GM23338 (cell line): ENCODE results near the gene TMEM135. TPM values are rescaled to one million over a fixed set of nuclear protein-coding genes. Genes with fewer than 3 reads are reported as not detected.
"Not testable (repeated sequence)": the region's sequence is repeated elsewhere in the genome, so short reads cannot be mapped to it uniquely, and the experiment has no call there.

Experiments used
- ATAC-seq: fragments of 200-7000 bp; cut with Tn5 transposase; 3 replicates; pipeline ENCODE4 v1.9.1; 2020
- DNase-seq: peaks from one replicate; pipeline ENCODE4 v3.0.0-alpha.2; 2015; ENCODE audit warnings: low spot score
- H2AFZ ChIP-seq: fragments of 200-600 bp; sonication (generic); 2 replicates; pipeline ENCODE4 v1.8.0; 2016; ENCODE audit warnings: antibody characterized with exemption, mild to moderate bottlenecking, moderate library complexity
- H3F3A ChIP-seq: fragments of 200-600 bp; sonication (generic); replicated peaks from 2 replicates; pipeline ENCODE4 v1.8.0; 2017; ENCODE audit warnings: antibody characterized with exemption, mixed run types, low read depth
- H3K27ac ChIP-seq: fragments of 200-600 bp; sonication (generic); 2 replicates; pipeline ENCODE4 v1.6.1; 2016; ENCODE audit warnings: low read depth
- H3K27me3 ChIP-seq: fragments of 200-600 bp; sonication (generic); 2 replicates; pipeline ENCODE4 v1.8.0; 2016; ENCODE audit warnings: mild to moderate bottlenecking, mixed run types, moderate library complexity; ENCODE audit not compliant: insufficient read depth
- H3K36me3 ChIP-seq: fragments of 200-600 bp; sonication (generic); 2 replicates; pipeline ENCODE4 v1.8.0; 2016; ENCODE audit warnings: mild to moderate bottlenecking; ENCODE audit not compliant: insufficient read depth
- H3K4me1 ChIP-seq: fragments of 200-600 bp; sonication (generic); 2 replicates; pipeline ENCODE4 v1.8.0; 2016; ENCODE audit warnings: mild to moderate bottlenecking, moderate library complexity; ENCODE audit not compliant: insufficient read depth
- H3K4me2 ChIP-seq: fragments of 200-600 bp; sonication (generic); 2 replicates; pipeline ENCODE4 v1.7.1; 2017; ENCODE audit warnings: mixed run types
- H3K4me3 ChIP-seq: fragments of 200-600 bp; sonication (generic); 2 replicates; pipeline ENCODE4 v1.6.1; 2016; ENCODE audit warnings: mixed run types
- H3K79me2 ChIP-seq: fragments of 200-600 bp; sonication (generic); replicated peaks from 2 replicates; pipeline ENCODE4 v1.8.0; 2017; ENCODE audit warnings: mild to moderate bottlenecking; ENCODE audit not compliant: insufficient read depth
- H3K9me2 ChIP-seq: fragments of 200-600 bp; sonication (generic); 2 replicates; pipeline ENCODE4 v1.8.0; 2017; ENCODE audit not compliant: insufficient read depth
- H4K20me1 ChIP-seq: fragments of 200-600 bp; sonication (generic); replicated peaks from 2 replicates; pipeline ENCODE4 v1.8.0; 2017; ENCODE audit warnings: mild to moderate bottlenecking; ENCODE audit not compliant: insufficient read depth
- H3K27ac Mint-ChIP-seq: 2 replicates; pipeline ENCODE4 v1.8.0; 2020; ENCODE audit warnings: inconsistent platforms, mild to moderate bottlenecking, moderate library complexity, mixed read lengths
- H3K27me3 Mint-ChIP-seq: 3 replicates; pipeline ENCODE4 v1.8.0; 2022; ENCODE audit warnings: low read depth, mild to moderate bottlenecking, moderate library complexity, mixed read lengths, inconsistent platforms; ENCODE audit not compliant: insufficient read depth, poor library complexity
- H3K36me3 Mint-ChIP-seq: 3 replicates; pipeline ENCODE4 v1.8.0; 2021; ENCODE audit warnings: low read depth, mild to moderate bottlenecking, inconsistent platforms, moderate library complexity, mixed read lengths
- H3K4me1 Mint-ChIP-seq: 3 replicates; pipeline ENCODE4 v1.8.0; 2020; ENCODE audit warnings: mild to moderate bottlenecking, inconsistent platforms, mixed read lengths
- H3K4me3 Mint-ChIP-seq: 3 replicates; pipeline ENCODE4 v1.8.0; 2021; ENCODE audit warnings: moderate library complexity, mild to moderate bottlenecking, inconsistent platforms, mixed read lengths
- H3K9me3 Mint-ChIP-seq: 3 replicates; pipeline ENCODE4 v1.8.0; 2020; ENCODE audit warnings: moderate library complexity, mild to moderate bottlenecking, inconsistent platforms, mixed read lengths
- CREB1 ChIP-seq: fragments of 250-450 bp; sonication (Bioruptor Pico); IDR thresholded peaks from 2 replicates; pipeline ENCODE4 v1.5.0; 2020; ENCODE audit warnings: low read depth, mild to moderate bottlenecking, moderate library complexity
- EZH2 ChIP-seq: fragments of 200-600 bp; sonication (generic); IDR thresholded peaks from one replicate; pipeline ENCODE4 v1.8.0; 2017; ENCODE audit warnings: antibody characterized with exemption, mild to moderate bottlenecking, low read depth; ENCODE audit not compliant: unreplicated experiment
- EZH2phosphoT487 ChIP-seq: fragments of 200-600 bp; sonication (generic); IDR thresholded peaks from one replicate; pipeline ENCODE4 v1.8.1; 2018; ENCODE audit warnings: antibody characterized with exemption; ENCODE audit not compliant: unreplicated experiment
- JUNB ChIP-seq: IDR thresholded peaks from one replicate; pipeline ENCODE4 v1.6.1; 2016; ENCODE audit warnings: antibody characterized with exemption; ENCODE audit not compliant: unreplicated experiment
- STAT1 ChIP-seq: IDR thresholded peaks from one replicate; pipeline ENCODE4 v1.6.1; 2016; ENCODE audit warnings: antibody characterized with exemption; ENCODE audit not compliant: unreplicated experiment
- ZNF114 ChIP-seq: fragments of 250-450 bp; sonication (Bioruptor Pico); IDR thresholded peaks from 2 replicates; pipeline ENCODE4 v1.5.0; 2020; ENCODE audit warnings: mild to moderate bottlenecking, moderate library complexity
- ZNF331 ChIP-seq: fragments of 250-450 bp; sonication (Bioruptor Pico); IDR thresholded peaks from 2 replicates; pipeline ENCODE4 v1.5.0; 2020; ENCODE audit warnings: low read depth, mild to moderate bottlenecking, moderate library complexity
- polyA plus RNA-seq: library from polyadenylated mRNA; unstranded; fragments of >200 nt; fragmentation: Nextera tagmentation; extraction: Ambion mirVana; gene quantifications from 2 replicates; pipeline ENCODE4 v1.2.1, GENCODE V29; 2016
- total RNA-seq: library from RNA; depleted of rRNA; stranded (reverse); fragments of >200 nt; shearing (Covaris generic); gene quantifications from 2 replicates; pipeline ENCODE4 v1.2.3, GENCODE V29; 2014
- TF ChIP-seq, protein P1 (sequence below): IDR thresholded peaks from one replicate; pipeline ENCODE4 v1.6.1; 2018; ENCODE audit warnings: antibody characterized with exemption; ENCODE audit not compliant: unreplicated experiment
- TF ChIP-seq, protein P2 (sequence below): IDR thresholded peaks from 2 replicates; pipeline ENCODE4 v1.6.1; 2016; ENCODE audit warnings: antibody characterized with exemption
- TF ChIP-seq, protein P3 (sequence below), 2 experiments: fragments of 200-600 bp in 1 of 2; sonication (generic) in 1 of 2; conservative IDR thresholded peaks; 2 replicates each; pipeline versions ENCODE4 v1.5.1 to v1.6.1; 2016 to 2017; ENCODE audit warnings: antibody characterized with exemption in 2 of 2, low read depth in 2 of 2, mild to moderate bottlenecking in 2 of 2, moderate library complexity in 1 of 2
- TF ChIP-seq, protein P4 (sequence below): fragments of 250-450 bp; sonication (Bioruptor Pico); IDR thresholded peaks from 2 replicates; pipeline ENCODE4 v1.5.0; 2020; ENCODE audit warnings: mild to moderate bottlenecking, moderate library complexity

Gene TMEM135
- total and polyA plus RNA-seq, 2 experiments from 2014 or later: 23.4 to 49.9 TPM

DNA sequence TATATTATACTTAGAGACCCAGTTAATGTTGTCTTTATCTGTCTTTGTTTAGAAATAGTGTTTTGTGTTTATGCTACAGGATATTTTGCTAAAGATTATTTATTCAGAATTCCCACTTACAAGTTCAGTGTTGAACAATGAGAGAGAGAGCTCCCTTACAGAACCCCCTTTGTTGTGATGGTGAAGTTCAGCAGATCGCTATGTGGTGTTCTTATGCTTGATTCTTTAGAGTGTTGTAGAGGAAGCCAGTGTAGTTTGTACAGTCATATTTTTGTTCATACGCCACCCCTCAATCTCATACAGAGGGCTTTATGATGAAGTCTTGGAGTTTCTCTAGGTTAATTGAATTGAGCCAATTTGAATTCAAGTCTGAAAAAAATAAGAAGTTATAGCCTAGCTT, 150.2 kb downstream of the TMEM135 start:
- Mint-ChIP-seq H3K27ac (no peak overlapping the region), H3K9me3 (no peaks in the 10 kb centered on the region), H3K4me1 (no peaks in the 10 kb centered on the region), H3K4me3 (no peak overlapping the region), H3K27me3 (no peaks in the 10 kb centered on the region), H3K36me3 (no peaks in the 10 kb centered on the region)
- ATAC-seq (no peak), DNase-seq (no peak)
- no peaks in the 10 kb centered on the region for H3K36me3 ChIP-seq
- no peaks in the 10 kb centered on the region for H3F3A ChIP-seq
- H4K20me1 ChIP-seq: no peaks in the 10 kb centered on the region
- no peaks in the 10 kb centered on the region for H3K79me2 ChIP-seq
- H3K4me2 ChIP-seq: no peak overlapping the region
- no peaks in the 10 kb centered on the region for H3K27me3 ChIP-seq
- no peak overlapping the region for H3K4me3 ChIP-seq
- TF ChIP-seq JUNB (no peak), ZNF331 (CRISPR knock-in tag) (no peak), EZH2phosphoT487 (no peak), STAT1 (no peak), CREB1 (CRISPR knock-in tag) (no peak), ZNF114 (CRISPR knock-in tag) (no peak), EZH2 (no peak)
- TF ChIP-seq, protein P1, sequence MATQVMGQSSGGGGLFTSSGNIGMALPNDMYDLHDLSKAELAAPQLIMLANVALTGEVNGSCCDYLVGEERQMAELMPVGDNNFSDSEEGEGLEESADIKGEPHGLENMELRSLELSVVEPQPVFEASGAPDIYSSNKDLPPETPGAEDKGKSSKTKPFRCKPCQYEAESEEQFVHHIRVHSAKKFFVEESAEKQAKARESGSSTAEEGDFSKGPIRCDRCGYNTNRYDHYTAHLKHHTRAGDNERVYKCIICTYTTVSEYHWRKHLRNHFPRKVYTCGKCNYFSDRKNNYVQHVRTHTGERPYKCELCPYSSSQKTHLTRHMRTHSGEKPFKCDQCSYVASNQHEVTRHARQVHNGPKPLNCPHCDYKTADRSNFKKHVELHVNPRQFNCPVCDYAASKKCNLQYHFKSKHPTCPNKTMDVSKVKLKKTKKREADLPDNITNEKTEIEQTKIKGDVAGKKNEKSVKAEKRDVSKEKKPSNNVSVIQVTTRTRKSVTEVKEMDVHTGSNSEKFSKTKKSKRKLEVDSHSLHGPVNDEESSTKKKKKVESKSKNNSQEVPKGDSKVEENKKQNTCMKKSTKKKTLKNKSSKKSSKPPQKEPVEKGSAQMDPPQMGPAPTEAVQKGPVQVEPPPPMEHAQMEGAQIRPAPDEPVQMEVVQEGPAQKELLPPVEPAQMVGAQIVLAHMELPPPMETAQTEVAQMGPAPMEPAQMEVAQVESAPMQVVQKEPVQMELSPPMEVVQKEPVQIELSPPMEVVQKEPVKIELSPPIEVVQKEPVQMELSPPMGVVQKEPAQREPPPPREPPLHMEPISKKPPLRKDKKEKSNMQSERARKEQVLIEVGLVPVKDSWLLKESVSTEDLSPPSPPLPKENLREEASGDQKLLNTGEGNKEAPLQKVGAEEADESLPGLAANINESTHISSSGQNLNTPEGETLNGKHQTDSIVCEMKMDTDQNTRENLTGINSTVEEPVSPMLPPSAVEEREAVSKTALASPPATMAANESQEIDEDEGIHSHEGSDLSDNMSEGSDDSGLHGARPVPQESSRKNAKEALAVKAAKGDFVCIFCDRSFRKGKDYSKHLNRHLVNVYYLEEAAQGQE: no peak
- TF ChIP-seq, protein P2, sequence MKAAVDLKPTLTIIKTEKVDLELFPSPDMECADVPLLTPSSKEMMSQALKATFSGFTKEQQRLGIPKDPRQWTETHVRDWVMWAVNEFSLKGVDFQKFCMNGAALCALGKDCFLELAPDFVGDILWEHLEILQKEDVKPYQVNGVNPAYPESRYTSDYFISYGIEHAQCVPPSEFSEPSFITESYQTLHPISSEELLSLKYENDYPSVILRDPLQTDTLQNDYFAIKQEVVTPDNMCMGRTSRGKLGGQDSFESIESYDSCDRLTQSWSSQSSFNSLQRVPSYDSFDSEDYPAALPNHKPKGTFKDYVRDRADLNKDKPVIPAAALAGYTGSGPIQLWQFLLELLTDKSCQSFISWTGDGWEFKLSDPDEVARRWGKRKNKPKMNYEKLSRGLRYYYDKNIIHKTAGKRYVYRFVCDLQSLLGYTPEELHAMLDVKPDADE: no peak
- TF ChIP-seq, protein P3, sequence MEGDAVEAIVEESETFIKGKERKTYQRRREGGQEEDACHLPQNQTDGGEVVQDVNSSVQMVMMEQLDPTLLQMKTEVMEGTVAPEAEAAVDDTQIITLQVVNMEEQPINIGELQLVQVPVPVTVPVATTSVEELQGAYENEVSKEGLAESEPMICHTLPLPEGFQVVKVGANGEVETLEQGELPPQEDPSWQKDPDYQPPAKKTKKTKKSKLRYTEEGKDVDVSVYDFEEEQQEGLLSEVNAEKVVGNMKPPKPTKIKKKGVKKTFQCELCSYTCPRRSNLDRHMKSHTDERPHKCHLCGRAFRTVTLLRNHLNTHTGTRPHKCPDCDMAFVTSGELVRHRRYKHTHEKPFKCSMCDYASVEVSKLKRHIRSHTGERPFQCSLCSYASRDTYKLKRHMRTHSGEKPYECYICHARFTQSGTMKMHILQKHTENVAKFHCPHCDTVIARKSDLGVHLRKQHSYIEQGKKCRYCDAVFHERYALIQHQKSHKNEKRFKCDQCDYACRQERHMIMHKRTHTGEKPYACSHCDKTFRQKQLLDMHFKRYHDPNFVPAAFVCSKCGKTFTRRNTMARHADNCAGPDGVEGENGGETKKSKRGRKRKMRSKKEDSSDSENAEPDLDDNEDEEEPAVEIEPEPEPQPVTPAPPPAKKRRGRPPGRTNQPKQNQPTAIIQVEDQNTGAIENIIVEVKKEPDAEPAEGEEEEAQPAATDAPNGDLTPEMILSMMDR (conservative IDR thresholded peaks at IDR 0.05; ENCODE audit: low read depth in 2 of 2): no peak
- TF ChIP-seq, protein P4, sequence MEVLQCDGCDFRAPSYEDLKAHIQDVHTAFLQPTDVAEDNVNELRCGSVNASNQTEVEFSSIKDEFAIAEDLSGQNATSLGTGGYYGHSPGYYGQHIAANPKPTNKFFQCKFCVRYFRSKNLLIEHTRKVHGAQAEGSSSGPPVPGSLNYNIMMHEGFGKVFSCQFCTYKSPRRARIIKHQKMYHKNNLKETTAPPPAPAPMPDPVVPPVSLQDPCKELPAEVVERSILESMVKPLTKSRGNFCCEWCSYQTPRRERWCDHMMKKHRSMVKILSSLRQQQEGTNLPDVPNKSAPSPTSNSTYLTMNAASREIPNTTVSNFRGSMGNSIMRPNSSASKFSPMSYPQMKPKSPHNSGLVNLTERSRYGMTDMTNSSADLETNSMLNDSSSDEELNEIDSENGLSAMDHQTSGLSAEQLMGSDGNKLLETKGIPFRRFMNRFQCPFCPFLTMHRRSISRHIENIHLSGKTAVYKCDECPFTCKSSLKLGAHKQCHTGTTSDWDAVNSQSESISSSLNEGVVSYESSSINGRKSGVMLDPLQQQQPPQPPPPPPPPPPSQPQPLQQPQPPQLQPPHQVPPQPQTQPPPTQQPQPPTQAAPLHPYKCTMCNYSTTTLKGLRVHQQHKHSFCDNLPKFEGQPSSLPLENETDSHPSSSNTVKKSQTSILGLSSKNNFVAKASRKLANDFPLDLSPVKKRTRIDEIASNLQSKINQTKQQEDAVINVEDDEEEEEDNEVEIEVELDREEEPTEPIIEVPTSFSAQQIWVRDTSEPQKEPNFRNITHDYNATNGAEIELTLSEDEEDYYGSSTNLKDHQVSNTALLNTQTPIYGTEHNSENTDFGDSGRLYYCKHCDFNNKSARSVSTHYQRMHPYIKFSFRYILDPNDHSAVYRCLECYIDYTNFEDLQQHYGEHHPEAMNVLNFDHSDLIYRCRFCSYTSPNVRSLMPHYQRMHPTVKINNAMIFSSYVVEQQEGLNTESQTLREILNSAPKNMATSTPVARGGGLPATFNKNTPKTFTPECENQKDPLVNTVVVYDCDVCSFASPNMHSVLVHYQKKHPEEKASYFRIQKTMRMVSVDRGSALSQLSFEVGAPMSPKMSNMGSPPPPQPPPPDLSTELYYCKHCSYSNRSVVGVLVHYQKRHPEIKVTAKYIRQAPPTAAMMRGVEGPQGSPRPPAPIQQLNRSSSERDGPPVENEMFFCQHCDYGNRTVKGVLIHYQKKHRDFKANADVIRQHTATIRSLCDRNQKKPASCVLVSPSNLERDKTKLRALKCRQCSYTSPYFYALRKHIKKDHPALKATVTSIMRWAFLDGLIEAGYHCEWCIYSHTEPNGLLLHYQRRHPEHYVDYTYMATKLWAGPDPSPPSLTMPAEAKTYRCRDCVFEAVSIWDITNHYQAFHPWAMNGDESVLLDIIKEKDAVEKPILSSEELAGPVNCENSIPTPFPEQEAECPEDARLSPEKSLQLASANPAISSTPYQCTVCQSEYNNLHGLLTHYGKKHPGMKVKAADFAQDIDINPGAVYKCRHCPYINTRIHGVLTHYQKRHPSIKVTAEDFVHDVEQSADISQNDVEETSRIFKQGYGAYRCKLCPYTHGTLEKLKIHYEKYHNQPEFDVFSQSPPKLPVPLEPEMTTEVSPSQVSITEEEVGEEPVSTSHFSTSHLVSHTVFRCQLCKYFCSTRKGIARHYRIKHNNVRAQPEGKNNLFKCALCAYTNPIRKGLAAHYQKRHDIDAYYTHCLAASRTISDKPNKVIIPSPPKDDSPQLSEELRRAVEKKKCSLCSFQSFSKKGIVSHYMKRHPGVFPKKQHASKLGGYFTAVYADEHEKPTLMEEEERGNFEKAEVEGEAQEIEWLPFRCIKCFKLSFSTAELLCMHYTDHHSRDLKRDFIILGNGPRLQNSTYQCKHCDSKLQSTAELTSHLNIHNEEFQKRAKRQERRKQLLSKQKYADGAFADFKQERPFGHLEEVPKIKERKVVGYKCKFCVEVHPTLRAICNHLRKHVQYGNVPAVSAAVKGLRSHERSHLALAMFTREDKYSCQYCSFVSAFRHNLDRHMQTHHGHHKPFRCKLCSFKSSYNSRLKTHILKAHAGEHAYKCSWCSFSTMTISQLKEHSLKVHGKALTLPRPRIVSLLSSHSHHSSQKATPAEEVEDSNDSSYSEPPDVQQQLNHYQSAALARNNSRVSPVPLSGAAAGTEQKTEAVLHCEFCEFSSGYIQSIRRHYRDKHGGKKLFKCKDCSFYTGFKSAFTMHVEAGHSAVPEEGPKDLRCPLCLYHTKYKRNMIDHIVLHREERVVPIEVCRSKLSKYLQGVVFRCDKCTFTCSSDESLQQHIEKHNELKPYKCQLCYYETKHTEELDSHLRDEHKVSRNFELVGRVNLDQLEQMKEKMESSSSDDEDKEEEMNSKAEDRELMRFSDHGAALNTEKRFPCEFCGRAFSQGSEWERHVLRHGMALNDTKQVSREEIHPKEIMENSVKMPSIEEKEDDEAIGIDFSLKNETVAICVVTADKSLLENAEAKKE (CRISPR knock-in tag): no peak
- H3K27ac ChIP-seq: no peak overlapping the region
- no peaks in the 10 kb centered on the region for H3K9me2 ChIP-seq
- H2AFZ ChIP-seq: no peak overlapping the region
- no peaks in the 10 kb centered on the region for H3K4me1 ChIP-seq

DNA sequence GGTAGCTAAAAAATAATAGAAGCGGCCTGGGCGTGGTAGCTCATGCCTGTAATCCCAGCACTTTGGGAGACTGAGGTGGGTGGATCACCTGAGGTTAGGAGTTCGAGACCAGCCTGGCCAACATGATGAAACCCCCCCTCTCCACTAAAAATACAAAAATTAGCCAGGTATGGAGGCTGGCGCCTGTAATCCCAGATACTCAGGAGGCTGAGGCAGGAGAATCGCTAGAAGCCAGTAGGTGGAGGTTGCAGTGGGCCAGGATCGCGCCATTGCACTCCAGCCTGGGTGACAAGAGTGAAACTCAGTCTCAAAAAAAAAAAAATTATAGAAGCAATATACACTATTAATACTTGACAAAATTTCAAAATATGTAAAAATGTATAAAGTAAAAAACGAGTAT, 150.7 kb downstream of the TMEM135 start:
- not testable (repeated sequence) for DNase-seq, H3K36me3 Mint-ChIP-seq, H3K9me3 Mint-ChIP-seq, H4K20me1 ChIP-seq, H3K4me2 ChIP-seq, ATAC-seq, H3K4me1 ChIP-seq, H3K27ac Mint-ChIP-seq, H3K27me3 ChIP-seq, H3K27me3 Mint-ChIP-seq, H3K9me2 ChIP-seq, H3K36me3 ChIP-seq, H3K4me1 Mint-ChIP-seq, H3K27ac ChIP-seq, H3K4me3 Mint-ChIP-seq, H3K4me3 ChIP-seq, H2AFZ ChIP-seq, H3K79me2 ChIP-seq, H3F3A ChIP-seq
